Heart left ventricle (tissue), 13 donors: ENCODE data around the gene PIGL.
"Not testable (repeated sequence)": the region's sequence is repeated elsewhere in the genome, so short reads cannot be mapped to it uniquely, and the experiment has no call there.

ENCODE experiments used
- CTCF ChIP-seq, 12 donors: fragments of 200-600 bp; sonication (generic) in 4 of 12; IDR thresholded peaks; one replicate each; pipeline versions ENCODE4 v1.5.0 to v1.8.0; 2018 to 2022; ENCODE audit warnings: antibody characterized with exemption in 12 of 12, mild to moderate bottlenecking in 5 of 12
- POLR2A ChIP-seq, 2 donors: fragments of 450-650 bp; IDR thresholded peaks; one replicate each; pipeline ENCODE4 v1.6.1; 2017; ENCODE audit warnings: antibody characterized with exemption in 2 of 2, mild to moderate bottlenecking in 2 of 2, moderate library complexity in 2 of 2
- donor health status: ischemic (EF 13 %, LVEDD 7.1; RV severe dilation, severe dysfunction).
- donor health status: DM: no; HTN: yes; CAD: no.
- donor health status: DM: no; HTN: no; CAD: no.
- donor health status: ischemic (EF 25% LVEDD 6.9; RV normal size, moderate dysfunction).
- donor health status: ischemic (EF 25% LVEDD 5.7; RV mildly dilated, moderate dysfunction).
- donor health status: ischemic (EF 35%, LVEDD 5.7; RV mildly dilated, moderate dysfunction).
- donor health status: nonischemic (EF 11% LVEDD 7.7; RV severe dilation, severe dysfunction).
- donor health status: DM: yes; HTN: yes; CAD: no.
- donor health status: PGD.
- donor health status: ischemic (EF 29% LVEDD 5.4; RV normal size, mild dysfunction).
- donor health status: nonischemic (EF 23%, LVEDD 6.1; RV moderate dilation, normal function).

- not testable (repeated sequence) for TF ChIP-seq CTCF, POLR2A (IDR thresholded peaks at IDR 0.05)
These were observed 539 bp upstream of the PIGL start for GRCh38 chr17:16216341-16217001.
